Adrenal gland (tissue), 12 donors: ENCODE measurements around the gene PACS1. TPM values are rescaled to one million over a fixed set of nuclear protein-coding genes. Genes with fewer than 3 reads are reported as not detected.
A peak's percentile ranks its signal among the peaks of the same experiment; 100 is the strongest.

Experiments
- DNase-seq, 7 donors: peaks; one replicate each; pipeline ENCODE4 v3.0.0-alpha.2; 2019 to 2020
- H3K27ac ChIP-seq, 5 donors: fragments of 200-600 bp; sonication (generic) in 4 of 5; 1 replicate in 3 of 5; 2 replicates in 2 of 5; pipeline versions ENCODE4 v1.5.1 to v1.8.0; 2016 to 2020; ENCODE audit warnings: mild to moderate bottlenecking in 1 of 5
- H3K27me3 ChIP-seq: fragments of 200-600 bp; 2 replicates; pipeline ENCODE4 v1.8.0; 2021
- H3K36me3 ChIP-seq, 2 donors: fragments of 200-600 bp; replicated peaks in 1 of 2; 1 replicate in 1 of 2; 2 replicates in 1 of 2; pipeline versions ENCODE4 v1.5.1 to v1.8.0; 2018 to 2022
- H3K4me1 ChIP-seq, 2 donors: fragments of 200-600 bp; replicated peaks in 1 of 2; 1 replicate in 1 of 2; 2 replicates in 1 of 2; pipeline versions ENCODE4 v1.5.1 to v1.8.0; 2018 to 2021
- H3K4me3 ChIP-seq, 4 donors: fragments of 200-600 bp; sonication (generic) in 3 of 4; one replicate each; pipeline ENCODE4 v1.5.1; 2016 to 2018
- H3K9me3 ChIP-seq, 3 donors: fragments of 200-600 bp; sonication (generic) in 1 of 3; replicated peaks in 1 of 3; 1 replicate in 2 of 3; 2 replicates in 1 of 3; pipeline versions ENCODE4 v1.5.1 to v1.8.0; 2016 to 2021
- CTCF ChIP-seq, 6 experiments: fragments of 450-650 bp in 4 of 6; fragments of 200-600 bp in 2 of 6; sonication (generic) in 1 of 6; IDR thresholded peaks; 1 replicate in 5 of 6; 2 replicates in 1 of 6; pipeline versions ENCODE4 v1.5.1 to v1.8.0; 2016 to 2021; ENCODE audit warnings: antibody characterized with exemption in 6 of 6, mild to moderate bottlenecking in 2 of 6, moderate library complexity in 1 of 6
- POLR2A ChIP-seq, 2 donors: fragments of 450-650 bp; IDR thresholded peaks; one replicate each; pipeline ENCODE4 v1.6.1; 2017; ENCODE audit warnings: antibody characterized with exemption in 2 of 2, mild to moderate bottlenecking in 2 of 2, moderate library complexity in 1 of 2
- WGBS, 4 donors: extraction: QIAGEN DNeasy Blood & Tissue Kit in 2 of 4; methylation state at CpG; one replicate each; pipeline versions ENCODE4 v1.1.5 to v1.1.7; 2013 to 2017; 5-methylcytosine and 5-hydroxymethylcytosine counted together
- intact Hi-C, 2 donors: fragments of 100-400 bp; cut with DNase I; formaldehyde crosslinking; loops; one replicate each; pipeline versions ENCODE4 v1.14.1 to v1.15.0; 2022 to 2023
- polyA plus RNA-seq, 3 donors: library from polyadenylated mRNA; stranded (reverse); fragments of 200-250 nt in 2 of 3; fragments of 350-450 nt in 1 of 3; fragmentation: Illumina TruSeq in 1 of 3; extraction: RNeasy Lipid Tissue Mini Kit (QIAGEN cat#74804) in 1 of 3; gene quantifications; one replicate each; pipeline ENCODE4 v1.2.3, GENCODE V29; 2013 to 2014
- total RNA-seq, 9 donors: library from RNA; depleted of rRNA in 4 of 9; stranded (reverse); fragments of >200 nt in 4 of 9; fragments of 120-200 nt in 1 of 9; fragmentation: NEBNext Ultra II Directional in 1 of 9; extraction: Animal tissue kit (Norgen Biotek cat#: 25700) in 1 of 9; gene quantifications; one replicate each; pipeline versions ENCODE4 v1.1.0 to v1.2.4, GENCODE V29; 2013 to 2023
- donor health status: healthy with polysubstance abuse.
- donor health status: Bipolar disorder and iron deficiency.
- donor health status: DM: yes; HTN: yes; CAD: no.
- donor health status: DM: no; HTN: no; CAD: no.
- donor health status: DM: no; HTN: no; CAD: no.
- donor health status: DM: yes; HTN: yes; CAD: no.

Gene PACS1
- total and polyA plus RNA-seq, 12 donors: 21.1 to 60.5 (median 38.2) TPM

- Histone ChIP-seq H3K36me3 (peaks cover 0 to 25% of the 10 kb centered on the region in 2 donors), H3K27me3 (no peaks in the 10 kb centered on the region), H3K9me3 (no peaks in the 10 kb centered on the region), H3K27ac (peak overlapping the region in 3 of 5 donors; percentile 89 to 98 (median 95)), H3K4me3 (peak overlapping the region in 1 of 4 donors; percentile 94), H3K4me1 (peaks cover 5 to 24% of the 10 kb centered on the region in 2 donors)
- WGBS, 4 donors: 81 to 86% (median 83%) methylated on average over 10 to 20 of the region's 20 CpGs
- intact Hi-C loops: no loop called here
- no peak for TF ChIP-seq CTCF (IDR thresholded peaks at IDR 0.05)
- TF ChIP-seq POLR2A (IDR thresholded peaks at IDR 0.05): no peak
- DNase-seq: peak in 2 of 7 donors; percentile 36 to 68
These were observed 196.4 kb downstream of the PACS1 start for GRCh38 chr11:66266378-66267038.

GRCh38 chr11:66267039-66267378, 196.9 kb downstream of the PACS1 start:
- H3K27me3 ChIP-seq: no peaks in the 10 kb centered on the region
- peak overlapping the region in 4 of 5 donors; percentile 89 to 98 (median 94) for H3K27ac ChIP-seq
- intact Hi-C loops: no loop called here
- no peak for TF ChIP-seq POLR2A (IDR thresholded peaks at IDR 0.05)
- TF ChIP-seq CTCF (IDR thresholded peaks at IDR 0.05): peak in 1 of 6 experiments; percentile 9
- peaks cover 5 to 24% of the 10 kb centered on the region in 2 donors for H3K4me1 ChIP-seq
- no peaks in the 10 kb centered on the region for H3K9me3 ChIP-seq
- H3K4me3 ChIP-seq: peak overlapping the region in 2 of 4 donors; percentile 81 to 94
- H3K36me3 ChIP-seq: peaks cover 0 to 27% of the 10 kb centered on the region in 2 donors
- WGBS, 4 donors: 11 to 18% (median 15%) methylated on average over 10 to 13 of the region's 13 CpGs
- DNase-seq: no peak

- DNase-seq: peak; percentile 89 to 95 (median 92)
- no peaks in the 10 kb centered on the region for H3K9me3 ChIP-seq
- H3K27me3 ChIP-seq: no peaks in the 10 kb centered on the region
- peaks cover 0 to 27% of the 10 kb centered on the region in 2 donors for H3K36me3 ChIP-seq
- H3K27ac ChIP-seq: peak overlapping the region; percentile 73 to 98 (median 92)
- peak overlapping the region in 3 of 4 donors; percentile 7 to 94 (median 81) for H3K4me3 ChIP-seq
- TF ChIP-seq CTCF (IDR thresholded peaks at IDR 0.05) (peak in 4 of 6 experiments; percentile 19 to 45 (median 34)), POLR2A (IDR thresholded peaks at IDR 0.05) (peak; percentile 51 to 59)
- intact Hi-C loops: no loop called here
- peaks cover 5 to 24% of the 10 kb centered on the region in 2 donors for H3K4me1 ChIP-seq
- WGBS, 4 donors: 0 to 7% (median 1%) methylated on average over 11 to 61 of the region's 61 CpGs
These were observed 197.5 kb downstream of the PACS1 start for GRCh38 chr11:66267379-66268243.
